AG04450 (cell line): Measurements from ENCODE around the gene DRAP1. TPM values are rescaled to one million over a fixed set of nuclear protein-coding genes. Genes with fewer than 3 reads are reported as not detected.
"Not testable (repeated sequence)": the region's sequence is repeated elsewhere in the genome, so short reads cannot be mapped to it uniquely, and the experiment has no call there.

ENCODE experiments used
- CTCF ChIA-PET: fragments of 300-600, 350-600 bp; formaldehyde crosslinking; extraction: SDS; loops from one replicate; lab custom pipeline; 2022; ENCODE audit warnings: antibody characterized with exemption, inconsistent platforms; lab: Charles Lee
- POLR2A ChIA-PET: fragments of 350-600 bp; formaldehyde crosslinking; extraction: SDS; loops from one replicate; lab custom pipeline; 2021; ENCODE audit warnings: antibody characterized with exemption, inconsistent platforms; lab: Yijun Ruan, JAX
- DNase-seq: peaks from one replicate; pipeline ENCODE4 v3.0.0-alpha.2; 2011; ENCODE audit warnings: low read depth, low spot score
- H3K27ac ChIP-seq: one replicate; pipeline ENCODE4 v1.5.1; 2012; ENCODE audit warnings: low read depth, low read length, control low read depth
- H3K27me3 ChIP-seq: one replicate; pipeline ENCODE4 v1.6.0; 2012; ENCODE audit warnings: low read length; ENCODE audit not compliant: control insufficient read depth, insufficient read depth
- H3K4me3 ChIP-seq: 2 replicates; pipeline ENCODE4 v1.5.1; 2011; ENCODE audit warnings: mild to moderate bottlenecking, low read depth, low read length, control low read depth
- H3K9me3 ChIP-seq: 2 replicates; pipeline ENCODE4 v1.5.1; 2012; ENCODE audit warnings: low read length; ENCODE audit not compliant: control insufficient read depth, insufficient read depth
- polyA plus RNA-seq: library from polyadenylated mRNA; depleted of rRNA; stranded (reverse); fragments of >200 nt; gene quantifications from 2 replicates; pipeline ENCODE4 v1.2.3, GENCODE V29; 2011
- TF ChIP-seq, protein P1 (sequence below): IDR thresholded peaks from 2 replicates; pipeline ENCODE4 v1.5.1; 2011; ENCODE audit warnings: low read depth, low read length, control low read depth, inconsistent platforms

DRAP1 gene
- polyA plus RNA-seq, 1 experiment: 130 TPM

DNA sequence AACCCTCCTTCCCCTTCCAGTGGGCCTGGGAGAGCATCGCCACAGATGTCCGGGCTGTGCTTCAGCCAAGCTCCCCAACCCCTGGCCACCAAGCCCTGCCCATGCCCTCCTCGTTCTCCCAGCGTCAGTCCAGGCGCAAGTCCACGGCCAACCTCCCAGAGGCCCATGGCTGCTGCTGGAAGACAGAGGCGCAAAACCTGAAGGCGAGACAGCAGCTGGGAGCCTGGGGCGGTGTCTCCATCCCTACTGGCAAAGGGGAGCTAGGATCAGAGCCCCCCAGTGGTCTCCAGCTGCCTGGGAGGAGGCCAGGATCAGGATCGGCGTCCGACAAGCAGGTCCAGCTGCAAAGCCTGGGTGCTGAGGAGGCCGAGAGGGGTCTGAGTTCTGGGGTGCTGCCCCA lies 27.9 kb downstream of the DRAP1 start:
- H3K27ac ChIP-seq: no peak overlapping the region
- no peaks in the 10 kb centered on the region for H3K27me3 ChIP-seq
- H3K4me3 ChIP-seq: no peak overlapping the region
- no peaks in the 10 kb centered on the region; the same call in 1 of the 2 replicates for H3K9me3 ChIP-seq
- TF ChIP-seq, protein P1, sequence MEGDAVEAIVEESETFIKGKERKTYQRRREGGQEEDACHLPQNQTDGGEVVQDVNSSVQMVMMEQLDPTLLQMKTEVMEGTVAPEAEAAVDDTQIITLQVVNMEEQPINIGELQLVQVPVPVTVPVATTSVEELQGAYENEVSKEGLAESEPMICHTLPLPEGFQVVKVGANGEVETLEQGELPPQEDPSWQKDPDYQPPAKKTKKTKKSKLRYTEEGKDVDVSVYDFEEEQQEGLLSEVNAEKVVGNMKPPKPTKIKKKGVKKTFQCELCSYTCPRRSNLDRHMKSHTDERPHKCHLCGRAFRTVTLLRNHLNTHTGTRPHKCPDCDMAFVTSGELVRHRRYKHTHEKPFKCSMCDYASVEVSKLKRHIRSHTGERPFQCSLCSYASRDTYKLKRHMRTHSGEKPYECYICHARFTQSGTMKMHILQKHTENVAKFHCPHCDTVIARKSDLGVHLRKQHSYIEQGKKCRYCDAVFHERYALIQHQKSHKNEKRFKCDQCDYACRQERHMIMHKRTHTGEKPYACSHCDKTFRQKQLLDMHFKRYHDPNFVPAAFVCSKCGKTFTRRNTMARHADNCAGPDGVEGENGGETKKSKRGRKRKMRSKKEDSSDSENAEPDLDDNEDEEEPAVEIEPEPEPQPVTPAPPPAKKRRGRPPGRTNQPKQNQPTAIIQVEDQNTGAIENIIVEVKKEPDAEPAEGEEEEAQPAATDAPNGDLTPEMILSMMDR: no peak
- POLR2A ChIA-PET: interaction anchor here (0.6 kb wide), 1 partner anchor 50 kb away, joined by 6 read pairs; no protein-coding TSS in a partner anchor
- no peak for DNase-seq
- CTCF ChIA-PET: no interaction called here

DNA sequence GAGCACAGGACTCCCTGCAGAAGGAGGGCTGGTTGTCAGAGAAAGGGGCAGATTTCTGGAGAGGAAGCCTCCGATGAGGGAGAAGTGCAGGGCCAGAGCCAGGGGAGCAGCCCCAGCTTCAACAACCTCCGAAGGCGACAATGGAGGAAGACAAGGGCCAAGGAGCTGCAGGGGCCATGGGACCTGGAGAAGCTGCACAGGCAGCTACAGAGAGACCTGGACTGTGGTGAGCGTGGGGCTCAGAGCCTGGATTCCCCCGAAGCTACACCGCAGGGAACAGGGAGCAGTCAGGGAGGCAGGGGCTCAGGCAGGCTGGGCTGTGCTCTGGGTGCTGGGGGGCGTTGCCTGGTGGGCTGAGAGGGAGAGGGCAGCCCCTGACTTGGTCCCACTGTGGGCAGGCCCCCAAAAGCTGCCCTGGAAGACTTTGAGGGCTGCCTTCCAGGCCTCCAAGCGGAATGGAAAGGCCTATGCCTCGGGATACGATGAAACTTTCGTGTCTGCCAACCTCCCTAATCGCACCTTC lies 28.4 kb downstream of the DRAP1 start:
- POLR2A ChIA-PET: no interaction called here
- DNase-seq: no peak
- H3K27me3 ChIP-seq: no peaks in the 10 kb centered on the region
- TF ChIP-seq, protein P1: no peak
- no peak overlapping the region for H3K27ac ChIP-seq
- CTCF ChIA-PET: interaction anchor here (1.1 kb wide), 1 partner anchor 59 kb away, joined by 5 read pairs; the partner anchor contains the start of gene FIBP
- no peaks in the 10 kb centered on the region; the same call in 1 of the 2 replicates for H3K9me3 ChIP-seq
- no peak overlapping the region for H3K4me3 ChIP-seq

DNA sequence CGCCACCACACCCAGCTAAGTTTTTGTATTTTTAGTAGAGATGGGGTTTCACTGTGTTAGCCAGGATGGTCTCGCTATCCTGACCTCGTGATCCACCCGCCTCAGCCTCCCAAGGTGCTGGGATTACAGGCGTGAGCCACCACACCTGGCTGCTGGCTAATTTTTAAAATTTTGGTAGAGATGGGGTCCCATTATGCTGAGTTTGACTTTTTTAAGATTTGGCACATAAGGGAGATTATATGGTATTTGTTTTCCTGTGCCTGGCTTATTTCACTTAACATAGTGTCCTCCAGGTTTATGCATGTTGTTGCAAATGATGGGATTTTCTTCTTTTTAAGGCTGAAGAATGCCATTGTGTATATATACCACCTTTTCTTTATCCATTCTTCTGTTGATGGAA lies 31.5 kb downstream of the DRAP1 start:
- POLR2A ChIA-PET, CTCF ChIA-PET, H3K27me3 ChIP-seq, DNase-seq, H3K4me3 ChIP-seq, H3K9me3 ChIP-seq, H3K27ac ChIP-seq: not testable (repeated sequence)

DNA sequence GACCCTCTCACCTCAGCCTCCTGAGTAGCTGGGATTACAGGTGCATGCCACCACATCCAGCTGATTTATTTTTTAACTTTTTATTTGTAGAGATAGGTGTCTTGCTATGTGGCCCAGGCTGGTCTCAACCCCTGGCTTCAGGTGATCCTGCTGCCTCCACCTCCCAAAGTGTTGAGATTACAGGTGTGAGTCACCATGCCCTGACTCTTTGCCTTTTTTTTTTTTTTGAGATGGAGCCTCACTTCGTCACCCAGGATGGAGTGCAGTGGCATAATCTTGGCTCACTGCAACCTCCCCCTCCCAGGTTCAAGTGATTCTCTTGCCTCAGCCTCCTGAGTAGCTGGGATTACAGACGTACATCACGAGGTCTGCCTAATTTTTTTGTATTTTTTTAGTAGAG lies 32.4 kb downstream of the DRAP1 start:
- POLR2A ChIA-PET, H3K9me3 ChIP-seq, H3K4me3 ChIP-seq, H3K27ac ChIP-seq, H3K27me3 ChIP-seq, DNase-seq: not testable (repeated sequence)
- CTCF ChIA-PET: interaction anchor here (0.6 kb wide), 1 partner anchor 63 kb away, joined by 3 read pairs; no protein-coding TSS in a partner anchor

DNA sequence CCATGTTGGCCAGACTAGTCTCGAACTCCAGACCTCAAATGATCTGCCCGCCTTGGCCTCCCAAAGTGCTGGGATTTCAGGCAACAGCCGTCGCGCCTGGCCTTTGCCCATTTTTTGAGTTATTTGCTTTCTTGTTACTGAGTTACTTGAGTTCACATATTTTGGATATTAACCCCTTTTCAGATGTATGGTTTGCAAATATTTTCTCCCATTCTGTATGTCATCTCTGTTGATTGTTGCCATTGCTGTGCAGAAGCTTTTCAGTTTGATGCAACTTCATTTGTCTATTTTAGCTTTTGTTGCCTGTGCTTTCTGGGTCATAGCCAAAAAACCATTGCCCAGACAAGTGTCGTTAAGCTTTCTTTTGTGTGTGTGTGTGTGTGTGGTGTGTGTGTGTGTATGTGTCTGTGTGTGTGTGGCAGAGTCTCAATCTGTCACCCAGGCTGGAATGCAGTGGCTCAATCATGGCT lies 32.9 kb downstream of the DRAP1 start:
- POLR2A ChIA-PET: no interaction called here
- H3K4me3 ChIP-seq: no peak overlapping the region
- TF ChIP-seq, protein P1: no peak
- no peaks in the 10 kb centered on the region for H3K27me3 ChIP-seq
- DNase-seq: no peak
- no peaks in the 10 kb centered on the region; the same call in 1 of the 2 replicates for H3K9me3 ChIP-seq
- CTCF ChIA-PET: interaction anchor here (0.6 to 0.7 kb wide), 2 partner anchors 63 to 64 kb away, joined by 3 to 6 read pairs; partner anchors contain the start of gene FIBP
- H3K27ac ChIP-seq: no peak overlapping the region

DNA sequence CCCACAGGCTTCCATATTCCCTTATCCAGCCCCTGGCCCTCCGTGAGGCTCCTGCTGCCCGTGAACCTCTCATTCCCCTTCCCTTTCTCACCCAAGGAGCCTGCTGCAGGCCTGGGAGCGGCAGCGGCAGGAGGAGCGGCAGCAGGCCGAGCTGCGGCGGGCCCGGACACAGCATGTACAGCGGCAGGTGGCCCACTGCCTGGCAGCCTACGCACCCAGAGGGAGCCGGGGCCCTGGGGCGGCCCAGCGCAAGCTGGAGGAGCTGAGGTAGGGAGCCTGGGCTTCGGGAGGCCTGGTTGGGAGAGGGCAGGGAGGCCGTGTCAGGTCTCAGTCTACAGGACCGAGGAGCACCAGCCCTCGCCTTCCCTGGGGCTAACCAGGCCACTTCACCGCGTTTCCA lies 34.2 kb downstream of the DRAP1 start:
- DNase-seq: no peak
- H3K27ac ChIP-seq: no peak overlapping the region
- H3K27me3 ChIP-seq: no peaks in the 10 kb centered on the region
- H3K9me3 ChIP-seq: no peaks in the 10 kb centered on the region; the same call in 1 of the 2 replicates
- POLR2A ChIA-PET: no interaction called here
- no peak overlapping the region for H3K4me3 ChIP-seq
- CTCF ChIA-PET: interaction anchor here (1.7 kb wide), 1 partner anchor 68 kb away, joined by 8 read pairs; no protein-coding TSS in a partner anchor
- TF ChIP-seq, protein P1: no peak
